ENCODE results near the gene KNDC1.
"Not testable (repeated sequence)": the region's sequence is repeated elsewhere in the genome, so short reads cannot be mapped to it uniquely, and the experiment has no call there.

The KNDC1 gene

GRCh38 chr10:133159950-133160825 lies at the start of gene KNDC1:
KNDC1 (plus strand) TSS chr10:133160219; CDS start chr10:133160468, 249 bp downstream.
- no peak for DNase-seq

DNA sequence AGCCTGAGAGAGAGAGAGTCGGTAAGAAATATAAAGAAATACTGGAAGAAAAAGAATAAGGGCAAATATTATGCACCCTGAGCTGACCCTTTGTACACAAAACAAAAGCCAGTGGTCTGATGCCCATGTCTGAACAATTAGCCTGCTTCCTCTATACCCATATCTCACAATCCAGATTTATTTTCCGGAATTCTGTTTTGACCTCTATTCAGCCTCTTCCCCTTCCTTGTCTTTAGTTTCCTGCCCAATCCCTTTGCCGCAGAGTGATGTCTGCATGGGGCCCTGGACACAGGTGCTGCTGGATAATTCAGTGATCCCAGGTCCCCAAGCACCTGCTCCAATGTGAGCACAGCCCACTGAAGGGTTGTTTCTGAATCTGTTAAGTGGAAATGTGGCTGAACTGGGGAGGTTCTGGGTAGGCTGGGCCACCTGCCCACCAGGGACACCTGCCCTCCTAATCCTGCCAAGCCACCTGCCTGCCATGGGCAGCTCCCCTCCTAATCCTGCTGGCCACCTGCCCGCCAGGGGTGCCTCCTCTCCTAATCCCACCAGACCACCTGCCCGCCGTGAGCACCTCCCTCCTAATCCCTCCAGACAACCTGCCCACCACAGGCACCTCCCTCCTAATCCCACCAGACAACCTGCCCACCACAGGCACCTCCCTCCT lies 49.3 kb upstream of the KNDC1 start:
- DNase-seq: no peak

- not testable (repeated sequence) for DNase-seq
These were observed 48.4 kb upstream of the KNDC1 start for GRCh38 chr10:133111640-133112039.

GRCh38 chr10:133113146-133113830 lies 46.7 kb upstream of the KNDC1 start:
- no peak for DNase-seq

DNA sequence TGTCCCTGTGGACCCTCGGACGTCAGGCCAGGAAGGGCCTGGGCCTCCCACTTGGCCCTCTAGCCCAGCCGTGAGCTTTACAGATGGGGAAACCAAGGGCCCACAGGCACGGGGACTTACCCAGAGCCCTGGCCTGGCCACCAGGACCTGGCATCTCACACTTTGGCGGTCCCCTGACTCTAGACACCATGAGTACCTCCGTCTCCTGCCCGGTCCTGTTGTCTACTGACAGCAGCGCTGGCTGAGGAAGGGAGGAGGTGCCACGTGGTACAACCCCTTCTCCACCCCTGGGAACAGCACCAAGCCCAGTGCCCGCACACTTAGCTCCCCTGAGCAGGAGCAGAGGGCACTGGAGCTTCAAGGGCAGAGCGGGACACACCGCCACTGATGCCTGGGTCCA lies 46.2 kb upstream of the KNDC1 start:
- no peak for DNase-seq

DNA sequence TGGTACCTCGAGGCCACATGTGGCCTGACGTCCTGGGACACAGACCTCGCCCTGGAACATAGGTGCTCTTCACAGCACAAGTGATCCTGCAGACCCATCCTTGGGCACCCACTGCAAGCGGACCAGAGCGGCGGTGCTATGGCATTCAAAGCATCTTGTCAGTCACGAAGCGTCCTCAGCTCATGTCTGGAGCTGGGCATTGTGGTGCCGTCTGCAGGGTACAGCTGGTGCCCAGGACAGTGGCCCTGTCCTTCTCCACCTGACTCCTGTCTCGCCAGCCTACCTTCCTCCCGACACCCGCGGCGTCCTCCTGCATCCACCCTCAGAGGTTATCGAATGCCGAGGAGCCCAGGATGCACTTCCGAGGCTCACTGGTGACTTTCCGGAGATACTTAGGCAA lies 45.8 kb upstream of the KNDC1 start:
- no peak for DNase-seq

- DNase-seq: no peak
These were observed 45.1 kb upstream of the KNDC1 start for GRCh38 chr10:133114726-133115452.

DNA sequence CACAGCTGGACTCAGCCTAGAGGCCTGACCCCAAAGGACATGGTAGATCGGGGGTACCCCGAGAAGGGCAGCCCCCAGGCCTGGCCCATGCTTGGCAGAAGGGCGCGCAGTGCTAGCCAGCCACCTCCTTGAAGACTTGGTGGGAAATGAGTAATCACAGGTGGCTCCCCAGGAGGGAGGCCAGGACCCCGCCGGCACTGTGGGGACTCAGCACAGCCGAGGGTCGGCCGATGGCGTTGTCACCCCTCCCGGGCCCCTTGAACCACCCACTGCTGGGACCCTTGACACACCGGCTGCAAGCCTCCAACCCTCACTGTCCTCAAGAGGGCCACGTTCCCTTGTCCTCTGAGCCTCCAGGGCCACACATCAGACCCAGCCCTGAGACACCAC lies 44.6 kb upstream of the KNDC1 start:
- DNase-seq: no peak

GRCh38 chr10:133115976-133116375 lies 44.0 kb upstream of the KNDC1 start:
- DNase-seq: no peak

DNA sequence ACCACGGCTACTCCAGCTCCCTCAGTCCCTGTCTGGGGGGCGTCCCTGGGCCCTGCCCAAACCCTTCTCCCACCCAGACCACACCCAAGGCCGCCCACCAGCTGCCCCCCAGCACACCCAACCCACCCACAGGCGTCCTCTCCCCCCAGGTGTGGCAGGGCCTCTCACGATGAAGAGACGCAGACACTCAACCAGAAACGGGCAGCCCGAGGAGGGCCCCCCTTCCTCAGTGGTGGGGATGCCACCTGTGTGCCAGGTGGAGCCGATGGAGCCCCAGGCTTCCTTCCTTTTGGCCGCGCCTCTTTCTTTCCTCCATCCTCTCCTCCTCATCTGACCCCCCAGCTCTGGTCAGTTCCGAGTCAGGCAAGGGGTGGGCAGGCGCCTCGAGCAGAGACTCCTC lies 43.6 kb upstream of the KNDC1 start:
- DNase-seq: no peak

GRCh38 chr10:133117036-133117687 lies 42.9 kb upstream of the KNDC1 start:
- DNase-seq: no peak

DNA sequence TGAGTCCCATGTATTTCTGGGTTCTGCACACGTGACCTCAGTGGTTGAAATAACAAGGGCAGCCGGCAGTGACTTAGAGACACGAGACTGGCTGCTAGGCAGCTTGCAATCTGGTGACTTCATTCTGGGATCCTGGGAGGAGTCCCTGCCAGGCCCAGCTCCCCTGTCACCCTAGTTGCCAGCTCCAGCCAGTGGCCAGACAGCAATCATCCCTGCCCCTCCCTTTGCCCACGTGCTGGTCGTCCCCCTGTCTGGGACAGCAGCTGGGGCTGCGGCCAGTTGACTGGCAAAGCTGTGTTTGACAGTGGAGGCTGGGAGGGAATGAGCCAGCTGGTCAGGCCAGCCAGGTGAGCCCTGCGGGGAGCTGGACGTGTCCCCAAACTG lies 42.3 kb upstream of the KNDC1 start:
- DNase-seq: no peak

DNA sequence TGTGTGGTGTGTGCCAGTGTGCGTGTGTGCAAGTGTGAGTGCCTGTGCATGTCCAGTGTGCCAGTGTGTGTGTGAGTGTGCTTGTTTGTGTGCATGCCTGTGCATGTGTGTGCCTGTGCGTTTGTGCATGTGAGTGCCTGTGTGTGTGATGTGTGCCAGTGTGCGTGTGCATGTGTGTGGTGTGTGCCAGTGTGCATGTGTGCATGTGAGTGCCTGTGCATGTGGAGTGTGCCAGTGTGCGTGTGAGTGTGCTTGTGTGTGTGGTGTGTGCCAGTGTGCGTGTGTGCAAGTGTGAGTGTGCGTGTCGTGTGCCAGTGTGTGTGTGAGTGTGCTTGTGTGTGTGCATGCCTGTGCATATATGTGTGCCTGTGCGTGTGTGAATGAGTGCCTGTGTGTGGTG lies 38.5 kb upstream of the KNDC1 start:
- no peak for DNase-seq

- DNase-seq: no peak
These were observed 37.7 kb upstream of the KNDC1 start for GRCh38 chr10:133122171-133122935.

- no peak for DNase-seq
These were observed 36.8 kb upstream of the KNDC1 start for GRCh38 chr10:133123050-133123745.

DNA sequence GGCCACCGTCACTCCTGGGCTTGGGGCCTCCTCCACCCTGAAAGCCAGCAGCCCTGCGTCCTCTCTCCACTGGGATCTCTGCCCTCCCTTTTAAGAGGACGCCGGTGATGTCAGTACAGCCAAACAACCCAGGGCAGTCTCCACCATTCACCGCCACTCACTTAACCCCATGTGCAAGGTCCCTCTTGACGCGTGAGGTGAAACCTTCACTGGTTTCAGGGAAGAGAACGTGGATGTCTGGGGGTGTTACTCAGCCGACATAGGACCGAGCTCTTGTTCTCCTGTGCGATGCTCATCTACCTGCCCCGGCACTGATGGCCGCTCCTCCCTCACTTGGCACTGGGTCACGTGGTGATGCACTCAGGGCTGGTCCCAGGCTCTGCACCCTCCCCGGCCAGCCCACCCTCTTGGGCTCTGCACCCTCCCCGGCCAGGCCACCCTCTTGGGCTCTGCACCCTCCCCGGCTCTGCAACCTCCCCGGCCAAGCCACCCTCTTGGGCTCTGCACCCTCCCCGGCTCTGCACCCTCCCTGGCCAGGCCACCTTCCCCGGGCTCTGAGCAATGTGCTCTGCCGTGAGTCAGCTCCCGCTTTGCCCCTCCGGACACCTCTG lies 36.2 kb upstream of the KNDC1 start:
- no peak for DNase-seq

DNA sequence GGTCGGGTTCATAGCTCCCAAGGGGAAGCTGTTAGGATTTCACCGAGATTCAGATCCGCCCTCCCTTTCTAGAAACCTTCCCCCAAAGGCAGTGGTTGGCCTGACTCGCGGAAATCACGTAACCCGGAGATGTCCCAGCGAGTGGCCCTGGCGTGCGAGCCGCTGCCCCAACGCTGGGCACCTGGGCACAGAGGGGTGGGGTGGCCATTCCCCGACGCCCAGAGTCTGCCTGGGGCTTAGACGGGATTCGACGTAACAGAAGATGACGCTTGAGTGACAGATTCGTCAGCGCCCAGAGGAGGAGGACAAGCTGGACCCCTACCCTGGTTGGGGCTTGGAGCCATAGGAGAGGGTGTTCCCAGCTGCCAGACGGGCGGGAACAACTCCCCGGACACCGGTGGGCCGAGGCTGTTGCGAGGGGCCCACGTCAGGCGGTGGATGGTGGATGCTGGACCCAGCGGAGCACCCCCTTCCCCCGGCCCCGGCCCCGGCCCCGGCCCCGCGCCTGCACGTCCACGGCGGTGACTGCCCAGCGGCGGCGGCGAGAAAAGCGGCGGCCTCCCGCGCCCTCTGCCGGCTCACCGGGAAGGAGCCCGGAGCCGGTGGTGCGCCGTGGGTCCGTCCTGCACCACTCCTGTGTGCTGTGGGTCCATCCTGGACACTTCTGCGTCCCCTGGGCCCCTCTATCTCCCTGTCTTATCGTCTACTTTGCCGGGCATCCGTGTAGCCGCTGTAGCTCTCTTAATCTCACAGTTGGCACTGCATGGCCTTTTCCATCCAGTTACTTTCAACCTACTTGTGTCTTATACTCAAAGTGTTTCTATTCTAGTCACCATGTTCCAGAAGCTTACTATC lies 35.4 kb upstream of the KNDC1 start:
- no peak for DNase-seq

DNA sequence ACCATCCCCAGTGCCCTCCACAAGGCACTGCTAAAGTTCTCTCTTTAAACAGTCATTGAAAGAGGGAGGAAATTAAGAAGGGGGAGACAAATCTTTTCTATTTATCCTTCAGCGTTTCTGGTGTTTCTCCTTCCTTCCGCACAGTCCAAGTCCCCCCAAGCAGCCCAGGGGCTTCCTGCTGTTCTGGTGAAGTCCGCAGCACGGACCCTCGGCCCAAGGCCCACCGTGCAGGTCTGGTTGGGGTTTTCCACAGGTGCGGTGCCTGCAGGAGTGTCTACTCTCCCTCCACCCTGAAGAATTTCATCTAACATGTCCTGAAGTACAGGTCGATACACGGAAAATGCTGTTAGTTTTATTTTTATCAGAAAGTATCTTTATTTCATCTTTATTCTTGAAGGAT lies 34.1 kb upstream of the KNDC1 start:
- DNase-seq: no peak

- no peak for DNase-seq
These were observed 33.4 kb upstream of the KNDC1 start for GRCh38 chr10:133126431-133127290.
